ENCODE results near the gene LZTS3. TPM values are rescaled to one million over a fixed set of nuclear protein-coding genes. Genes with fewer than 3 reads are reported as not detected.
"Not testable (repeated sequence)": the region's sequence is repeated elsewhere in the genome, so short reads cannot be mapped to it uniquely, and the experiment has no call there.

LZTS3 gene
- total RNA-seq, result 10 to 100 TPM in 3 of 4 donors, 1 to 10 TPM in 1; 8.3 to 20.0 (median 15.3) TPM

- WGBS, result 0% methylated on average over 22 of the region's 62 CpGs
- intact Hi-C loops (cut with DNase I), result no loop called here
Observed at GRCh38 chr20:3172933-3173609, at the start of gene LZTS3. Gene LZTS3 (minus strand): TSS chr20:3173549. CDS start chr20:3167163, 6,386 bp downstream.

GRCh38 chr20:3221398-3222226, 48.3 kb upstream of the LZTS3 start:
- H3K27ac ChIP-seq (replicated peaks in 1 of 4), result no peak overlapping the region
- peaks cover 0 to 8% (median 7%) of the 10 kb centered on the region in 4 donors for H3K4me1 ChIP-seq
- intact Hi-C loops (cut with DNase I), result no loop called here
- no peak for DNase-seq (ENCODE audit: extremely low spot score)
- no peaks in the 10 kb centered on the region for H3K27me3 ChIP-seq
- TF ChIP-seq CTCF (IDR thresholded peaks at IDR 0.05), result no peak
- no peak for TF ChIP-seq POLR2AphosphoS5 (IDR thresholded peaks at IDR 0.05)
- no peak for TF ChIP-seq POLR2A (IDR thresholded peaks at IDR 0.05; ENCODE audit: low read depth)
- no peak for TF ChIP-seq EP300 (IDR thresholded peaks at IDR 0.05)
- no peaks in the 10 kb centered on the region for H3K9me3 ChIP-seq
- 89% methylated on average over 18 of the region's 18 CpGs for WGBS
- peaks cover 14 to 69% (median 43%) of the 10 kb centered on the region in 4 donors for H3K36me3 ChIP-seq
- H3K4me3 ChIP-seq, result no peak overlapping the region

More at GRCh38 chr20:3172933-3173609, at the start of gene LZTS3:
- H3K4me3 ChIP-seq, result peak within 1 kb of the TSS; percentile 70 to 87 (median 73)
- H3K4me1 ChIP-seq, result peaks cover 13 to 33% (median 31%) of the 10 kb centered on the region in 4 donors
- no peaks in the 10 kb centered on the region for H3K36me3 ChIP-seq
- TF ChIP-seq EP300 (IDR thresholded peaks at IDR 0.05) (no peak), POLR2AphosphoS5 (IDR thresholded peaks at IDR 0.05) (peak in 1 of 2 donors; percentile 70), CTCF (IDR thresholded peaks at IDR 0.05) (no peak), POLR2A (IDR thresholded peaks at IDR 0.05; ENCODE audit: low read depth) (no peak)
- peak within 1 kb of the TSS; percentile 78 to 82 (median 80) for H3K27ac ChIP-seq (replicated peaks in 1 of 4)
- peaks cover 0 to 17% (median 2%) of the 10 kb centered on the region in 4 donors for H3K27me3 ChIP-seq
- no peaks in the 10 kb centered on the region for H3K9me3 ChIP-seq
- DNase-seq (ENCODE audit: extremely low spot score), result no peak

- peaks cover 14 to 79% (median 66%) of the 10 kb centered on the region in 4 donors for H3K36me3 ChIP-seq
- no peak for DNase-seq (ENCODE audit: extremely low spot score)
- peaks cover 0 to 8% (median 7%) of the 10 kb centered on the region in 4 donors for H3K4me1 ChIP-seq
- intact Hi-C loops (cut with DNase I), result no loop called here
- H3K9me3 ChIP-seq, result no peaks in the 10 kb centered on the region
- 33% methylated on average over 16 of the region's 30 CpGs for WGBS
- no peak overlapping the region for H3K27ac ChIP-seq (replicated peaks in 1 of 4)
- H3K27me3 ChIP-seq, result no peaks in the 10 kb centered on the region
- TF ChIP-seq POLR2A (IDR thresholded peaks at IDR 0.05; ENCODE audit: low read depth) (no peak), CTCF (IDR thresholded peaks at IDR 0.05) (peak; percentile 61 to 95 (median 77))
- H3K4me3 ChIP-seq, result peak overlapping the region in 1 of 4 donors; percentile 3
Observed at GRCh38 chr20:3218307-3218988, 45.1 kb upstream of the LZTS3 start.

- 95% methylated on average over 7 of the region's 7 CpGs for WGBS
- H3K4me3 ChIP-seq; H3K27ac ChIP-seq (replicated peaks in 1 of 4); intact Hi-C loops (cut with DNase I); H3K9me3 ChIP-seq; H3K27me3 ChIP-seq; DNase-seq (ENCODE audit: extremely low spot score): not testable (repeated sequence)
- Histone ChIP-seq H3K4me1 (peaks cover 2 to 12% (median 12%) of the 10 kb centered on the region in 4 donors), H3K36me3 (peaks cover 0 to 56% (median 44%) of the 10 kb centered on the region in 4 donors)
Observed at GRCh38 chr20:3215359-3215917, 42.1 kb upstream of the LZTS3 start.
